Epidermal melanocyte (primary cell): ENCODE data around the gene CMTM7.
"Not testable (repeated sequence)": the region's sequence is repeated elsewhere in the genome, so short reads cannot be mapped to it uniquely, and the experiment has no call there.

Experiments
- DNase-seq: peaks from one replicate; pipeline ENCODE4 v3.0.0; 2011; ENCODE audit warnings: low spot score; ENCODE audit not compliant: insufficient read length

The CMTM7 gene

DNA sequence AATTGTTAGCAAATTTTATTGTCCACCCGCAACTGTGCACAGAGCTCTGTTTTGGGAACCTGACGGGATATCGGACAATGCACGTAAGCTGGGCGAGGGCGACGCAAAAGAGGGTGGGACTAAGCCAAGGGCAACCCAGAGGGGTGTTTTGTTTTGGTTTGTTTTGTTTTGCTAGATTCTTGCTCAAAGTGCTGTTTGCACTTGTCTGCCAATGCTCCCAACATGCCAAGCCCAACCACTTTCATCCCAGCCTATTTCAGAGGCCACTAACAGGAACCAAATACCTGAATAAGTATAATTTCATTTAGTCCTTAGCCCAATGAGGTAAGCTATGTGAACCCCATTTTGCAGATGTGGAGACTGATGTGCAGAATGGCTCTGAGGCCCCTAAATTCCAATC lies 9.7 kb upstream of the CMTM7 start:
- no peak for DNase-seq

DNA sequence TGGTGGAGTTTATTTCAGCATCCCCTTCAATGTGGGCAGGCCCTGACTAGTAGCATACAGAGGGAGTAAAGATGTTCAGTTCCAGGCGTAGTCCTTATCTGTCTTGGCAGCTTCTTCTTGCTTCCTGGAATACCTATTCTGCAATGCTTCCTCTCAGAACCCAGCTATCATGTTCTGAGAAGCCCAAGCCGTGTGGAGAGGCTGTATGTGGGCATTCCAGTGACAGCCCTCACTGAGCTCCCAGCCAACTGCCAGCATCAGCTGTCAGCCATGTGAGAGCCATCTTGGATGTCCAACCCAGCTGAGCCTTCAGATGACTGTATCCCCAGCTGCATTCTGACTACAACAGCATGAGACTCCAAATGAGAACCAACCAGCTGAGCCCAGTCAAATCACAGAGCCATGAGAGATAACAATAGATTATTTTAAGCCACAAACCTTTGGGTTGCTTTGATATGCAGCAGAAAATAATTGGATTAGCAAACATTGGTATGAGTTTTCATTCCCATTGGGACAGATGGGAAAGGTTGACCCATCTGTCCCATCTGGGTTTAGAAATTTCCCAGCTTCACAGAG lies 8.4 kb upstream of the CMTM7 start:
- no peak for DNase-seq

DNA sequence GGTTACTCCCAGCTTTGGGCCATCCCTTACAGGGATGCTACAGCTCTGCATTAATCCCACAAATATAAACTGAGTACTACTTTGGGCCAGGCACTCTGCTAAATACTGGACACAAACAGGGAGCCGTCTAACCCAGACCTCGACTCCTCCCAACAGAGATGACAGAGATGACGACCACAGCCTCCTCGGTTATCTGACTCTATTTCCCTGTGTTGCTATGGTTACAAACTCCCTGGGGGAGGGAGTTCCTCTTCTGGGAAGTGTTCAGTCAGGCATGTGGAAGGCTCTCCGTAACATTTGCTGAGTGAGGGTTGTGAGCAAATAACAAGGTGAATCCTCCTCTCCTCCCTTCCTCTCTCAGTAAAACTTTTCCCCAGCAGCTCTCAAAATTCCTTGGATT lies 6.7 kb upstream of the CMTM7 start:
- DNase-seq: no peak

DNA sequence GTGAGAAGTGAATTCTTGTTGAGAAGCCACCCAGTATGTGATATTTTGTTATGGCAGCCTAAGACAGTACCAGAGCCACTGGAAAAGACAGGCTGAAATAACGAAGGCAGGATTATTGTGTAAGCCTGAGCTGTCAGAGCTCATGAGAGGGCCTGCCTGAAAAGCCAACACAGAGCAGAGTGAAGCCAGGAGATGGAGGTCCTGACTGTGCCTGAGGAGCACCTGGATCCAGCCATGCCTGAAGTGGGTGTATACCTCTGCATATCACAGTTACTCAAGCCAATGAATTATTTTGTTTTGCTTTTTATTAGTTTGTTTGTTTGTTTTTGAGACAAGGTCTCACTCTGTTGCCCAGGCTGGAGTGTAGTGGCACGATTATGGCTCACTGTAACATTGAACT lies 4.1 kb upstream of the CMTM7 start:
- no peak for DNase-seq

DNA sequence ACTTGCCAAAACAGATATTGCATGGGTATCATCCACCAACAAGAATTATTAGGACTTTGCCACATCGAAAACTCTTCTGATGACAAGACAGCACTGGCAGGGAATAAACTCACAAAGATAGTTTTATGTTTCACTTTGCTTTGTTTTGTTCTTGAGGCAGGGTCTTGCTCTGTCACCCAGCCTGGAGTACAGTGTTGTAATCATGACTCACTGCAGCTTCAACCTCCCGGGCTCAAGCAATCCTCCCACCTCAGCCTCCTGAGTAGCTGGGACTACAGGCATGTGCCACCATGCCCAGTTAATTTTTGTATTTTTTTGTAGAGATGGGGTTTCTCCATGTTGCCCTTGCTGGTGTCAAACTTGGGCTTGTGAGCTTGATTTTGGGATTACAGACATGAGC lies 2.1 kb upstream of the CMTM7 start:
- not testable (repeated sequence) for DNase-seq

DNA sequence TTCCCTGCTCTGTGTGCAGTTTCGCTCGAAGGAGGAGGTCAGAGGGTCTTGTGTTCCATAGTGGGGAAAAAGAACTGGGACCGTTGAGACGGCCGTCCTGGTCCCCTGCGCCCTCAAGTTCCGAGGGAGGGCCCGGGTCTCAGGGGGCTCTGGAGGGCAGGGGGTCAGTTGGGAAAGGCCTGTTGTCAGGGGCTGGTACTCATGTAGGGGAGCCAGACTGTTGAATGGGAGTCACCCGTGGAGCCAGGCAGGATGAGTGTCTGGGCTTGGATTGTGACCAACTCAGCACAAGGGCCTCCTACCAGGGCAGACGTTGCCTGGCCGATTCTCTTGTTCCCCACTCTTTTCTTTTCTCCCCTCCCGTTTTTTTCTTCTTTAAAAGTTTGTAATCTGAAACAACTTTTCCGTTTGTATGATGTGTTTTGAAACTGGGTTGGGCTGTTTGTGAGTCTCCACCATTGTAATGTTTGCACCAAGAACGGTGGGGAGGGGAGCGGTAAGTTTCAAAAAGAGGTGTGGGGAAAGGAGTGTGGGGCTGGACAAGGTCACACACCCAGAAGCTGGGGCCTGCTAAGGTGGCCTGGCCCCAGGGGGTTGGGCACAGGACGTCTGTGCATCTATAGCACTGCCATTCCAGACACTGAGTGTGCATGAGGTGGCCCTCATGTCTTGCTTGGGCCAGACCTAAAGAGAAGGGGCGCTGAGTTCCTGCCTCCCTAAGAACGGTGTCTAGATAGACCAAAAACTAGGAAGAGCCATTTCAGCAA lies 1.1 kb downstream of the CMTM7 start:
- DNase-seq: no peak

DNA sequence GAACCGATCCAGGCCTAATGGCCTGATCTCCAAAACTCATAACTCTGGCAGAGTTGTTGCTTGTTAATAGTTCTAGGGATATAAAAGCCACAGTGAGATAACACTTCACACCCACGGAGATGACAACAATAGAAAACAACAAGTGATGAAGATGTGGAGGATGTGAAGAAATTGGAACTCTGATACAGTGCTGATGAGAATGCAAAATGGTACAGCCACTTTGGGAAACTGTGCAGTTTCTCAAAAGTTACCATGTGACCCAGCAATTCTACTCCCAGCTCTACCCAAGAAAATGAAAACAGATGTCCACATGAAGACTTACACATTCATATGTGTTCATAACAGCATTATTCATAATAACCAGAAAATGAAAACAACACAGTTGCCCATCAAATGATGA lies 3.8 kb downstream of the CMTM7 start:
- no peak for DNase-seq

DNA sequence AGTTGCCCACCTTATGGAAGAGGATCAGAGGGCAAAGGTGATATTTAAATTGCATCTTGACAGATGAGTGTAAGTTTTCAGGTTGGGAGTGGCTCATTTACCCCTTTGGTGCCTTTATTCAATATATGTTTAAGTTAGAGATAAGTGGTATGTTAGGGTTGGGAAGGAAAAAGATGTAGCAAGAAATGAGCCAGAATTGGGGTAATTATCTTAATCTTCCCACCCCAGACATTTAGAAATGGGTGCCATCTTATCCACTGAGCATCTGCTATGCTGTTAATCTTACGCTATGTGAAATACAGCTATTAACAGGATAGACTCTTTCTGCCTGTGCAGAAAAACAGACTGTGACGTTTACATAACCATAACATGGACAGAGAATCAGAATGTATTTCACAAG lies 6.3 kb downstream of the CMTM7 start:
- DNase-seq: no peak

DNA sequence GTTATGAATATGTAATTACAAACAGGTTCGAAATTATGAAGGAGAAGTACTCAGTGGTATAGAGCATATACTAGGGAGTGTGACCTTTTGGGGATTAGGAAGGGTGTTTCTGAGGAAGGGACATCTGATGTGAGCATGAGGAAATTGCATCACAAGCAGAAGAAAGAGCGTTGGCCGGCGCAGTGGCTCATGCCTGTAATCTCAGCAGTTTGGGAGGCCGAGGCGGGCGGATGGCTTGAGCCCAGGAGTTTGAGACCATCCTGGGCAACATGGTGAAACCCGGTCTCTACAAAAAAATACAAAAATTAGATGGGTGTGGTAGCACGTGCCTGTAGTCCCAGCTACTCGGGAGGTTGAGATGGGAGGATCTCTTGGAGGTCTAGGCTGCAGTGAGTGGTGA lies 6.9 kb downstream of the CMTM7 start:
- DNase-seq: no peak

DNA sequence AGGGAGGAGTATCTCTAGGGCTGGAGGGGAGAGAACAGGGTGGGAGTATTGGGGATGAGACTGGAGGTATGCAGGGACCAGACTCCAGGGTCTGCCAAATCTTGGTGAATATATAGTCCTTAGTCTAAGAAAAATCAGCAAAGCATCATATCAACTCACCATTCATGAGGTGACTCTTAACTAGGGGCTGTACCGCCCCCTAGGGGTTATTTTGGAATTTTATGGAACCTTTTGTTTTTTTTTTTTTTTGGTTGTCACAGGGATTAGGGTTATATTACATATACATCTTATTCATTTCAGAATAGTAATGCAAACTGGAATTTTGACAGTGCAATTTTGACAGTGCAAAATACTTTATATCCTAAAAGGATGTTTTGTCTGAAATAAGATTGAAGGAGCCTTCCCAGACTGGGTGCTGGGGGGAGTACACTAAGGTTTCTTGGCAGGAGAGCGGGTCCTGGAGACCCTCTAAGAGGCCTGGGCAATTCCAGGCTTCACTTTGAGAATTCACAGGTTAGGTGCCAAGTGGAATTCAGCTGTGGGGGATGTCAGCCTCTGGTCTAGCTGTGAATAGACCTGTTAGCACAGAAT lies 7.5 kb downstream of the CMTM7 start:
- DNase-seq: no peak

DNA sequence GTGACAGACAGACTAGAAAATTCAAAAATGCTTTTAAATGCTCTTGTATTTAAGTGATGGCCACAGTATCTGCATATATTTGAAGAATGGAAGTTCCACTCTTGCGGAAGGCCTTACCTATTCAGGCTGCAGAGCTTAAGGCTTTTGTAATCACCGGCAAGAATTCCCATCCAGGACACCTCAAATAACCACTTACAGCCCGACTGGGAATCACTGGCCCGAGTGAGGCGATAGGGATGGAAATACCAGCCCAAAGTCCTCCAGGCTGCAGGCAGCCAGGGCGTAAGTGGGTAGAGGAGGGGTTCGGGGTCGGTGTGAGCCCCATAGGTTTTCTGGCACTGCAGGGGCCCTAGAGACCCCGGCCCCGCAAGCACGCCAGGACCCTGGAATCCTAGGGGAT lies 9.5 kb downstream of the CMTM7 start:
- no peak for DNase-seq

DNA sequence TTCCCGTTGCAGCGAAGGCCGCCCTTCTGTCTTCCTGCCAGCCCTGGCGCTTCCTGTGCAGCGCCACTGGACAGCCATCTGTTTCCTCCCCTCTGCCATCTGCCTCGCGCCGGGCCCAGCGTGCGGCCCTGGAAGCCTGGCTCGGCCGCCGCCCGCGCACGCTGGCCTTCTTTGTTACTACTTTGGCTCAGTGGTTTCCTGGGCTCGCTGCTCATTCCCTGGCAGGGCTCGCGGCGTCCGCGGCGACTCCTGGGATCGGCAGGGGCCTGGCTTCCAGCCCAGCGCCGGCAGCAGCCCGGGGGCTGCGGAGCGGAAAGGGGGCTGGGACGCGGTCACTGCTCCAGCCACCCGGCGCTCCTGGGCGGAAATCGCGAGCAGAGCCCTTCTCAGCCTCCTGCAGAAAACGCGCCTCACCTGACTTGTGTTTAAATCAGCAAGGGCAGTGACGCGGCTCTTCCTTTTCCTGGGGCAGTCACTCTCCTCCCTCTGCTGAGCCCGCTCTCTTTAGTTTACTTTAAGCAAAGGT lies 10.0 kb downstream of the CMTM7 start:
- DNase-seq: peak; percentile 49

DNA sequence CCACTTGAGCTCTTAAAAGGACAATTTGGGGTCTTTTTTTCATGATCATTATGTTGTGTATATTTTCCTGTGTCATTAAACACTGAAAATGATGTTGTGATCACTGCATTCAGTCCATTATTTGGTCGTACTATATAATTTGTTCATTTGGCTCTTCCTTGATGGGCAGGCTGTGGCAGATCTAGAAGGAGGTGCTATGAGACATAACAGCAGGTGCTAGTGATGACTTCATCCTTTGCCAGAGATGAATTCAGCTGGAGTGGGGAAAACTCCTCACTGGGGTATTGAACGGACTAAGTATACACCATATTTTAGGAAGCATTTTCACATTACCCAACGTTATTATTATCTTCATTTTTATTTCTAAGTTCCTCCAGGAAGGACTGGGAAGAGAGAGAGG lies 12.0 kb downstream of the CMTM7 start:
- DNase-seq: no peak

DNA sequence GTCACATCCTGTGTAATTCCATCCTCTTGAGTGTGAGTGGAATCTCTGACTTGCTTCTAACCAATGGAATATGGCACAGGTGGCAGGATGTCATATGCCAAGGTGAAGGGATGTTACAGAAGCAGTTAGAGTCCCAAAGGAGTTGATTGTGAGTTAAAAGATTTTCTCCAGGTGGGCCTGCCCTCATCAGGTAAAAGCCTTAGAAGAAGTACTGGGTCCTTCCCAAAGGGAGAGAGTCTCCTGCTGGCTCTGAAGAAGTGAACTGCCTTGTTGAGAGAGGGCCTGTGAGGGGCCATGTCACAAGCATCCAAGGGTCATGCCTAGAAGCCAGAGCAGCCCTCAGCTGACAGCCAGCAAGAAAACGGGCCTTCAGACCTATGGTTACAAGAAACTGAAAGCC lies 13.1 kb downstream of the CMTM7 start:
- DNase-seq: no peak

DNA sequence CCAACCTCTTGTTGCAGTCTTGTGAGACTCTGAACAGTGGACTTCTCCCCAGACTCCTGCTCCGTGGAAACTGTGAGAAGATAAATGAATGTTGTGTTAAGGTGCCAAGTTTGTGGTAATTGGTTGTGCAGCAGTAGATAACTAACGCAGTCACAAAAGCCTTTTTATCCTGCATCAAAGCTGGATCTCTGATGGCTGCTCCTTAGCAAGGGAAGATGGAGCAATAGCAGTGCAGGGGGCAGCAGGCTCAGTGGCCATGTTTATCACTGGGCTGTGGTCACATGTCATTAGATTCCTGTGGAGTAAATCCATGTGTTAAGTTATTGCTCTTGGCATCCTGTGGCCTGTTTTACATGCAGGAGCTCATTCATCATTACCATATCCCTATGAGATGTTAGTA lies 13.5 kb downstream of the CMTM7 start:
- DNase-seq: no peak

DNA sequence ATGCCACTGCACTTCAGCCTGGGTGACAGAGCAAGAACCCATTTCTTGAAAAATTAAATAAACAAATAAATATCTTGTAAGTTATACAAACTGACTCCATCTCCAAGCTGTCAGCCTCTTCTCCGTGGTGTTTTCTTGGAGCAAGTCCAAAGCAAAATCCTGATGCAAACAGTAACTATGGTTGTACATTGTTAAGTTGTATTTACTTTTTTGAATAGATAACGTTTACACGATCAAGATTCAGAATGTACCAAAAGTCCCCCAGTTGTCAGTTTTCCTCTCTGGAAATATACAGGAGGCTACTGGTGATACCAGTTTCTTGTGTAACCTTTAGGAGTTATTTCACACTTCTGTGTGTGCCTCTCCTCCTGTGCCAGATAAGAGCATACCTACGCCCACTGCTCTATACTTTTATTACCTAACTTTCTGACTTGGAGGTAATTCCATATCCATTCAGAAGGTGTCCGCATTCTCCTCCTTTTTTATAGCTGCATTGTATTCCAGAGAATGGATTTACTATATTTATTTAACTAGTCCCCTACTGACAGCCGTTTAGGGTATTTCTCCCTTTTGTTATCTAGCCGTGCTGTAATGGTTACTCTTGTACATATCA lies 14.2 kb downstream of the CMTM7 start:
- DNase-seq: no peak

DNA sequence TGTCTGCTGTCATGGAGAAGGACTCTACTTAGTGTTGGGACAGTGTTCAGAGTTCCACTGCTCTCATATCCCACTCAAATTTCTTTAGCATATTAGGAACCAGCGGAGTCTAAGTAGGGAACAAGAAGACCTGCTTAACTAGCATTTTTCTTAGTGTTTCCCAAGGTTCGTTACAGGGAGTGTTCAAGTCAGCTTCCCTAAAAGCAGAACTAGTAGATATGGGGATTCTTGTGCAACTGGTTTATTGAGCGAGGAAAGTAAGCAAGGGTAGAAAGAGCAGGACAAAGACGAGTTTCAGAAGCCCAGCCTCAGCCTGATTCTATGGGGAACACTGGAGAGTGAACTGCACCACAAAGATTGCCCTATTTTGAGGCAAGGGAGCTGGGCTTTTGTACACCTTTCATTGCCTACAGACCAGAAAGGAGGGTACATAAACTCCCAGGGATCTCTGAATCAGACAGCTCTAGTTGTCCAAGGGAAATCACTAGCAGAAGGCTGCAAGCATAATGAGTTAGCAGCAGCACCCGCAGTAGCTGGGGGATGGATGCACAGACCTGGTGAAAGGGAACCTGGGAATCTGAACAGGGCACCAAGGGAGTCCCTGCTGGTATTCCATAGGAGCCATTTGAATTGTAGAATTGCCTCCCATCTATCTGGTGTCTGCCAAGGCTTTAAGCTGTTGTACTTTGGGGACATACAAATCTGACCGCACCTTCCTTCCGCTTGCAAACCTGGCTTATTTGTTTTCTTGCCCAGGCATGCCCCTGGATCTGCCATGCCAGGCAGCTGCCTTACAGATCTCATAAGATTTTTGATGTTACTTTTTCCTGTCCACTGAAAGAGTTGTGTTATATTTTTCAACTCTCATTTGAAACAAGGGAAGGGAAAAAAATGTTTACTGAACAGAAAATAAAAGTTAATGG lies 15.1 kb downstream of the CMTM7 start:
- no peak for DNase-seq

DNA sequence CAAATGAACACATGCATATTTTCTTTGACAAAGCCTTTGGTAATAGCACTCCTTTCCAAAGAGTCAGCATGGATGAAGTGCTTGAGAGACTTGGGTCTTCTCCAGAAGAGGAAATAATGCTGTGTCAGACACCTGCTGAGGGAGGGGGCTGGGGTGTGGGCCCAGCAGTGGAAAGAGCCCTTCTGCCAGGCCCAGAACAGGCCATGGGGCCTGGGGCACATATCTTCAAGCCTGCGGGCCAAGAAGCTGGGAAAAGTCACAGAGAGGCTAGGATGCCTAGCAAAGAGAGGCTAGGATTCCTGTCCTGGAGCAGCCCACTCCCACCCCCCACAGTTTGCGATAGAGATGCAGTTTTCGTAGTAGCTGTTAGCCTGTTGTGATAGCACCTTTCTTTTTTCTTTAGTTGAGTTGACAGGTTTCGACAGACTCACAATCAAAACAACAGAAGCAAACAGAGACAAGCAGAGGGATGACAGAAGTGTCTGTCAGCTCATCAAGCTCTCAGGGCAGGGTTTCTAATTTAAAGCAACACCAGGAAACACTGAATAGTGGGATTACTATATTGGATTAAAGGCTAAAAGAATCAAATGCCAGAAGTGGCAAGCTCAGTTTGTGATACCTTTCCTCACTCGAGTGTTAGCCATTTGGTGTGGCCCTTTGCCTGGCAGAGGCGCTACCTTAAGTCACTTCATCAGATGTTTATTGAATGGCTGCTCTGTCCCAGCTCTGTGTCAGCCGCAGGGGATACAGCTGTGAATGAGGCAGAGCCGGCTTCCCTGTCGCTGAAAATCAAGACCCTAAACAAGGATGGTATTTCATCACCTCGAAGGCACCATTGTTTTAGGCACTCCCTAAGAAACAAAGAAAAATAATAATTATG lies 19.0 kb downstream of the CMTM7 start:
- no peak for DNase-seq

DNA sequence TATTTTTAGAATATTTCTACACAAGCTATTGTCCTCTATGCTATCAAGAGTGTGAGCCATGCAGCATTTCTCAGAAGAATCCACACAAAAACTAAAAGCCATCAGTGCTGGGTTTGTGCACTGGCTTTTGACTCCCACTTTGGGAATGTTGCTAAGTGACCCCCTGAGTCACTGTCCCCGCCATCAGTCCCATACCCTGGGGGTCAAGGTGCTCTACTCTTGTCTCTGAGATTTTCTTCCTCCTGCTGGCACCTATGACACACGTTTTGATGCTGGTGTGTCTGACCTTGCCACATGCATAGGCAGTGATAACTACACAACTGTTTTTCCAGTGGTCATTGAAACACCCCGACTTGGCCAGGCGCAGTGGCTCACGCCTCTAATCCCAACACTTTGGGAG lies 19.8 kb downstream of the CMTM7 start:
- DNase-seq: no peak

DNA sequence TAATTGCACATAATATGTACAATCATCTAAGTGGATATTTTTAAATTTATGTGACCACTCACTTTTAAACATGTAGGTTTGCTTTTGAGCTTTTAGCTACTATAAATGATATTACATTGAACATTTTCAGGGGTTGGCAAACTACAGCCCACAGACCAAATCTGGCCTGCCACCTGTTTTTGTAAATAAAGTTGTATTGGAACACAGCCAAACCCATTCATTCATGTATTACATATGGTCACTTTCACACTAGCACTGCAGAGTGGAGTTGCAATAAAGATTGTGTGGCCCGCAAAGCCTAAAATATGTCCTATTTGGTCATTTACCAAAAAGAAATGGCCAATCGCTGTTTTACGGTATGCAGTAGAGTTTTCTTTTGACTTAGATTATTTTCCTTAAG lies 21.2 kb downstream of the CMTM7 start:
- DNase-seq: no peak
